Measurements from ENCODE around the gene SLC6A5. TPM values are rescaled to one million over a fixed set of nuclear protein-coding genes. Genes with fewer than 3 reads are reported as not detected.
"Not testable (repeated sequence)": the region's sequence is repeated elsewhere in the genome, so short reads cannot be mapped to it uniquely, and the experiment has no call there.

SLC6A5 gene
- total and polyA plus RNA-seq, 2 of the 4 experiments (the other 2 are of a cell fraction) = not detected

GRCh38 chr11:20566115-20566514, 33.3 kb upstream of the SLC6A5 start:
- H4K8ac ChIP-seq (ENCODE audit: low read depth in 2 of 2, low read length in 2 of 2); H3K18ac ChIP-seq (ENCODE audit: low read depth, low read length); H3K4me1 ChIP-seq (ENCODE audit: control insufficient read depth, insufficient read depth, low read length); H3K9ac ChIP-seq (ENCODE audit: low read depth, low read length); POLR2A ChIA-PET (ENCODE audit: unreplicated experiment); H2BK120ac ChIP-seq (ENCODE audit: low read depth, low read length); BruUV-seq (replicated peaks); H3K4me2 ChIP-seq (ENCODE audit: low read depth, low read length); H3K27ac ChIP-seq (ENCODE audit: insufficient read depth, low read length); in situ Hi-C loops (cut with MboI; ENCODE audit: low sequenced_read_pairs); H3K56ac ChIP-seq (ENCODE audit: extremely low read depth, insufficient read depth, low read length); H3K9me3 ChIP-seq (ENCODE audit: control insufficient read depth, insufficient read depth, low read length); H4K20me1 ChIP-seq (ENCODE audit: insufficient read depth, low read length); H2AK9ac ChIP-seq (replicated peaks; ENCODE audit: low read depth, low read length, poor library complexity); H3K27me3 ChIP-seq (ENCODE audit: control insufficient read depth, insufficient read depth, low read length); H2BK15ac ChIP-seq (ENCODE audit: low read depth, low read length); H3K9me1 ChIP-seq (ENCODE audit: insufficient read depth, low read length); H2BK20ac ChIP-seq (ENCODE audit: low read depth, low read length); H3K14ac ChIP-seq (replicated peaks; ENCODE audit: low read depth, low read length); intact Hi-C loops (cut with micrococcal nuclease); H2AFZ ChIP-seq (replicated peaks; ENCODE audit: low read length, poor library complexity); dilution Hi-C loops (cut with HindIII; ENCODE audit: low sequenced_read_pairs, unreplicated experiment); H3K79me1 ChIP-seq (ENCODE audit: low read depth in 1 of 2, low read length in 2 of 2); H3K4me3 ChIP-seq (ENCODE audit: insufficient read depth, low read depth, low read length); H3K4ac ChIP-seq (ENCODE audit: low read depth, low read length); H2BK5ac ChIP-seq (ENCODE audit: low read depth, low read length, poor library complexity, severe bottlenecking); H4K91ac ChIP-seq (ENCODE audit: insufficient read depth, low read depth, low read length); ATAC-seq (ENCODE audit: low read depth); H3K36me3 ChIP-seq (ENCODE audit: control insufficient read depth, insufficient read depth, low read length); DNase-seq; H3K23ac ChIP-seq (ENCODE audit: low read depth, low read length); H4K5ac ChIP-seq (ENCODE audit: low read depth, low read length); H2AK5ac ChIP-seq (ENCODE audit: low read depth, low read length); CTCF ChIA-PET: not testable (repeated sequence)
- WGBS, 2 experiments (ENCODE audit: extremely low coverage in 2 of 2, insufficient read length in 1 of 2) = 10% methylated on average over 3 of the region's 4 CpGs; no CpG with 5 or more reads in 1 of the 2 experiments

Data from IMR-90 (cell line).